ENCODE measurements around the gene OPN1MW3.
"Not testable (repeated sequence)": the region's sequence is repeated elsewhere in the genome, so short reads cannot be mapped to it uniquely, and the experiment has no call there.

OPN1MW3 gene

GRCh38 chrX:154257282-154257681 lies at the start of gene OPN1MW3:
Gene OPN1MW3, plus strand, starts transcription at chrX:154257582. Its CDS starts 38 bp downstream, at chrX:154257620.
- not testable (repeated sequence) for H3K27me3 ChIP-seq (ENCODE audit: control insufficient read depth, insufficient read depth, low read length); H3K9ac ChIP-seq (ENCODE audit: low read depth, low read length); H3K4me1 ChIP-seq (ENCODE audit: control insufficient read depth, insufficient read depth, low read length); H3K4me3 ChIP-seq (ENCODE audit: low read depth, low read length); H3K36me3 ChIP-seq (ENCODE audit: control insufficient read depth, insufficient read depth, low read length); H3K9me3 ChIP-seq (ENCODE audit: control insufficient read depth, insufficient read depth, low read length)

DNA sequence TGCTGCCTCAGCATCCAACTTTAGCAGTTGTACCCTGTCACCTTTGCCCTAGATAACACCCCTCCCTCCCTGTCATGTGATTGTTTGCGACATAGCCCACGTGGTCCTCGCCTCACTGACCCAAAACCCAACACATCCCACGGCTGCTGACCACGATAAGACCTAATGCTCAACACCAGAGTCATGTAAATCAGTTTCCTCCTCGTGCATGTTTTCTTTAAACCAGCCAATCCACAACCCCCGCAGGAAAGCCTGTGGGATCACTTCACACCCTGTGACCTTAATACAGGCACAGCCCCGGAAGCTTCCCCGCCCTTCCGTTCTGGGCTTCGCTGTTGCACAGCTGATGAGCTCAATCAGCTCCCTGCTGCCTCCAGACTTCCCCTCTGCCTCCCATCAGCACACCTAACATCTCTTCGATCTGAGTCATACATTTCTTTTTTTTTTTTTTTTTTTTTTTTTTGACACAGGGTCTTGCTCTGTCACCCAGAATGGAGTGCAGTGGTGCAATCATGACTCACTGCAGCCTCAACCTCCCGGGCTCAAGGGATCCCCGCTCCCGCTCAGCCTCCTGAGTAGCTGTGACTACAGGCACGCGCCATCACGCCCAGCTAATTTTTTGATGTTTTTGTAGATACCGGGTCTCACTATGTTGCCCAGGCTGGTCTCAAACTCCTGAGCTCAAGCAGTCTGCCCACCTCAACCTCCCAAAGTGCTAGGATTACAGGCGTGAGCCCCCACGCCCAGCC lies 47.5 kb upstream of the OPN1MW3 start:
- H3K36me3 ChIP-seq (ENCODE audit: control insufficient read depth, insufficient read depth, low read length); H3K9ac ChIP-seq (ENCODE audit: low read depth, low read length); H3K4me3 ChIP-seq (ENCODE audit: low read depth, low read length); H3K9me3 ChIP-seq (ENCODE audit: control insufficient read depth, insufficient read depth, low read length); H3K27me3 ChIP-seq (ENCODE audit: control insufficient read depth, insufficient read depth, low read length); H3K4me1 ChIP-seq (ENCODE audit: control insufficient read depth, insufficient read depth, low read length): not testable (repeated sequence)

DNA sequence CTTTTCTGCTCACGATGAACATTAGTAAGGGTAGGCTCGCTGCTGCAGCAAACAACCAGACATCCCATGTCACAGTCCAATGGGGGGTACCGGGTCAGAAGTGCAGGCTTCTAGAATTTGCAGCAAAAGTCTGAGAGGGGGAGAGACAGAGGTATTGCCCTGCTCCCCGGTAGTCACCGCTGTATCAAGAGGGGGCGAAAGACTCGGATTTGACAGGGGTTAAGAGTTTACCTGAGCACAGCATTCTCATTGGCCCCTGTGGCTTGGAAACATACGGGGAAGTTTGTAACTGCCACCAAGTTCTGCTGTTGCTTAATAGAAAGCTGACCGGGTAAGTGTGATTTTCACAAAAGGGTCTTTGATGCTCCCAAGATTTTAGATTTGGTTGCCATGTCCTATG lies 46.3 kb upstream of the OPN1MW3 start:
- H3K9ac ChIP-seq (ENCODE audit: low read depth, low read length); H3K4me1 ChIP-seq (ENCODE audit: control insufficient read depth, insufficient read depth, low read length); H3K9me3 ChIP-seq (ENCODE audit: control insufficient read depth, insufficient read depth, low read length); H3K27me3 ChIP-seq (ENCODE audit: control insufficient read depth, insufficient read depth, low read length); H3K4me3 ChIP-seq (ENCODE audit: low read depth, low read length); H3K36me3 ChIP-seq (ENCODE audit: control insufficient read depth, insufficient read depth, low read length): not testable (repeated sequence)

DNA sequence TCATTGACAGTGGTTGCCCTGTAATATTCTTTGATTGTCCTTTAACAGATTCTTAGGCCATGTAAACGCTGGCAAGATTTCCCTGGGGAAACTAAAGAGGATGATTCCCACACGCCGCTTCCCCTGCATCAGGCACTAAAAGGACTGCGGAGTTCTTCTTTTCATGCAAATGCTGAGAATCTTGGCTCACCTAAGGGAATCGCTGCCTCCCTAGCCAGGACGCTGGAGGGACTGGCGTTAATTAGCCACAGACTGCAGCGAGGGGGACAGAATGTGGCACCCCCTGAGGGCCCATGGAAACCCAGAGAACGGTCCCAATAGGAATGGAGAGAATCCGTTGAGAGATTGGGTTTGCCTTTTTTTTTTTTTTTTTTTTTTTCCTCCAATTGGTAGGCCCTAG lies 45.9 kb upstream of the OPN1MW3 start:
- H3K9ac ChIP-seq (ENCODE audit: low read depth, low read length); H3K4me3 ChIP-seq (ENCODE audit: low read depth, low read length); H3K4me1 ChIP-seq (ENCODE audit: control insufficient read depth, insufficient read depth, low read length); H3K9me3 ChIP-seq (ENCODE audit: control insufficient read depth, insufficient read depth, low read length); H3K36me3 ChIP-seq (ENCODE audit: control insufficient read depth, insufficient read depth, low read length); H3K27me3 ChIP-seq (ENCODE audit: control insufficient read depth, insufficient read depth, low read length): not testable (repeated sequence)

DNA sequence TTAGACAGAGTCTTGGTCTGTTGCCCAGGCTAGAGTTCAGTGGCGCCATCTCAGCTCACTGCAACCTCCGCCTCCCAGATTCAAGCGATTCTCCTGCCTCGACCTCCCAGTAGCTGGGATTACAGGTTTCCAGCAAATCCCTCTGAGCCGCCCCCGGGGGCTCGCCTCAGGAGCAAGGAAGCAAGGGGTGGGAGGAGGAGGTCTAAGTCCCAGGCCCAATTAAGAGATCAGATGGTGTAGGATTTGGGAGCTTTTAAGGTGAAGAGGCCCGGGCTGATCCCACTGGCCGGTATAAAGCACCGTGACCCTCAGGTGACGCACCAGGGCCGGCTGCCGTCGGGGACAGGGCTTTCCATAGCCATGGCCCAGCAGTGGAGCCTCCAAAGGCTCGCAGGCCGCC lies 37.9 kb upstream of the OPN1MW3 start, which contains the start of gene OPN1MW2:
TSS of gene OPN1MW2 (plus strand) at position 301 of the 400 bp plus-strand sequence. CDS start at position 361, 60 bp downstream.
- not testable (repeated sequence) for H3K4me1 ChIP-seq (ENCODE audit: control insufficient read depth, insufficient read depth, low read length); H3K27me3 ChIP-seq (ENCODE audit: control insufficient read depth, insufficient read depth, low read length); H3K4me3 ChIP-seq (ENCODE audit: low read depth, low read length); H3K9ac ChIP-seq (ENCODE audit: low read depth, low read length); H3K9me3 ChIP-seq (ENCODE audit: control insufficient read depth, insufficient read depth, low read length); H3K36me3 ChIP-seq (ENCODE audit: control insufficient read depth, insufficient read depth, low read length)

DNA sequence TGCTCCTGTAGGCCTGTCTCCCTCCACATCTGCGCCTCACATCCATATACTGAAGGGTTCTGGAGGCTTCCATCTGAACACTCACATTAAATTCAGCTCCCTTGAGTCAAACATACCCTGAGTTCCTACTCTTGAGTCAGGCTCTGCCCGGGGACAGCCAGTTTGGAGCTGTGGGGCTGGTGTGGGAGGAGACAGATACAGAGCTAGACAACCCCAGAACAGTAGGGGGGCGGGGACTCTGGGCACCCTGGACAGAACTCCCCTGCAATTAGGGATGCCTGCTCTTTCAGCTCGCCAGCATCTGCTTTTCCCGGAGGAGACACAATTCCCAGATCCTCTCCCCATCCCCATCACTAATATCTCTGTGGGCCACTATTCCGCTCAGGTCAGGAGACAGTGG lies 32.1 kb upstream of the OPN1MW3 start:
- not testable (repeated sequence) for H3K9me3 ChIP-seq (ENCODE audit: control insufficient read depth, insufficient read depth, low read length); H3K27me3 ChIP-seq (ENCODE audit: control insufficient read depth, insufficient read depth, low read length)

DNA sequence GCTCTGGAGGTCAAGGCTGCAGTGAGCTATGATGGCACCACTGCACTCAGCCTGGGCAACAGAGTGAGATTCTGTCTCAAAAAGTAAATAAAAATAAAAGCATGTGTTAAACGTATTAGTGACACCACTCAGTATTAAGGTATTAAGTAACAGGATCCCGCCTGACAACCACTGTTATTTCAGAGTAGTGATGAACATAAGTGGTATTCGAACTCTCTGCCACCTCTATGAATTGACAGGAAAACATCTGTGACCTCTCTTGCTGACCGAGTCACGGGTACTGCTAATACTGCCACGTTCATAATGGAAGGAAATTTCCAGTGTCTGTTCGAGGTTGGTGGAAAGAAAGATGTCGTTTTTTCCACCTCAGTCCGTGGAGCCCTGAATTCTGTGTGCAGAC lies 30.7 kb upstream of the OPN1MW3 start:
- H3K9me3 ChIP-seq (ENCODE audit: control insufficient read depth, insufficient read depth, low read length); H3K36me3 ChIP-seq (ENCODE audit: control insufficient read depth, insufficient read depth, low read length); H3K4me3 ChIP-seq (ENCODE audit: low read depth, low read length); H3K4me1 ChIP-seq (ENCODE audit: control insufficient read depth, insufficient read depth, low read length); H3K9ac ChIP-seq (ENCODE audit: low read depth, low read length); H3K27me3 ChIP-seq (ENCODE audit: control insufficient read depth, insufficient read depth, low read length): not testable (repeated sequence)

More for the DNA sequence above, 32.1 kb upstream of the OPN1MW3 start:
- H3K9ac ChIP-seq (ENCODE audit: low read depth, low read length); H3K36me3 ChIP-seq (ENCODE audit: control insufficient read depth, insufficient read depth, low read length); H3K4me1 ChIP-seq (ENCODE audit: control insufficient read depth, insufficient read depth, low read length); H3K4me3 ChIP-seq (ENCODE audit: low read depth, low read length): not testable (repeated sequence)

GRCh38 chrX:154231443-154231842 lies 25.9 kb upstream of the OPN1MW3 start:
- H3K4me1 ChIP-seq (ENCODE audit: control insufficient read depth, insufficient read depth, low read length); H3K27me3 ChIP-seq (ENCODE audit: control insufficient read depth, insufficient read depth, low read length); H3K36me3 ChIP-seq (ENCODE audit: control insufficient read depth, insufficient read depth, low read length); H3K9ac ChIP-seq (ENCODE audit: low read depth, low read length); H3K9me3 ChIP-seq (ENCODE audit: control insufficient read depth, insufficient read depth, low read length); H3K4me3 ChIP-seq (ENCODE audit: low read depth, low read length): not testable (repeated sequence)

DNA sequence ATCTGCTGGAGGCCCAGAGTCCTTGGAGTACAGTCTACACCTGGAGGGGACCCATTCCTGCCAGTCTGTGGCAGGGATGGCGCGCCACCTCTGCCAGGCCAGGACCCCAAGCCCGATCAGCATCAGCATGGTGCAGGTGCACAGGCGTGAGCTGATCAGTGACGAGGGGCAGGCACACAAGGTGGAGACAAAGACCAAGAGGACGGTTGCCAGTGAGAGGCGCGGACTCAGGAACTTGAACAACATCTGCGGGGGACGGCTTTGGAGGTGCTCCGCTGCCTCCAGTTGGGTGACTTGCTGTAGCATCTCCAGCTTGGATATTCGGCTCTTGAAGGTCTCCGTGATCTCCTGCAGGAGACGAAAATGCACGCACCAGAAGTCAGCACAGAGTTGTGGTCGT lies 23.8 kb upstream of the OPN1MW3 start:
- not testable (repeated sequence) for H3K36me3 ChIP-seq (ENCODE audit: control insufficient read depth, insufficient read depth, low read length); H3K27me3 ChIP-seq (ENCODE audit: control insufficient read depth, insufficient read depth, low read length); H3K9ac ChIP-seq (ENCODE audit: low read depth, low read length); H3K4me1 ChIP-seq (ENCODE audit: control insufficient read depth, insufficient read depth, low read length); H3K4me3 ChIP-seq (ENCODE audit: low read depth, low read length); H3K9me3 ChIP-seq (ENCODE audit: control insufficient read depth, insufficient read depth, low read length)

- H3K4me1 ChIP-seq (ENCODE audit: control insufficient read depth, insufficient read depth, low read length); H3K27me3 ChIP-seq (ENCODE audit: control insufficient read depth, insufficient read depth, low read length): not testable (repeated sequence)
Observed at GRCh38 chrX:154238939-154239559, 18.3 kb upstream of the OPN1MW3 start.

DNA sequence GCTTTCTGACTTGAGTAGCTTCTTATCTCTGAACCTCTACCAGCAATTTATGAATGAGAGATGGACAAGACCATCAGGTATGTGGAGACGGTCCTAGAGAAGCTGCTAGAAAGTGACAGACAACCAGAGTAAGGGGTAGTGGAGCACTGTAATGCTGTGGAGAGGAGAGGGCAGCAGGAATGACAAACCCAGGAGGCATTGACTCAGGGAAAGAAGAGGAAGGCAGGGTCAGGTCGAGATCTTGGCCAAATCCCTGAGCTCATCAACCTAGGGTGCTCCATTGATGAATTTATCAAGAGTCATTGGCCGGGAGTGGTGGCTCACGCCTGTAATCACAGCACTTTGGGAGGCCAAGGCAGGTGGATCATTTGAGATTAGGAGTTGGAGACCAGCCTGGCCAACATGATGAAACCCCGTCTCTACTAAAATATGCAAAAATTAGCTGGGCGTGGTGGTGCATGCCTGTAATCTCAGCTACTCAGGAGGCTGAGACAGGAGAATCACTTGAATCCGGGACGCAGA lies 17.3 kb upstream of the OPN1MW3 start:
- not testable (repeated sequence) for H3K9me3 ChIP-seq (ENCODE audit: control insufficient read depth, insufficient read depth, low read length); H3K36me3 ChIP-seq (ENCODE audit: control insufficient read depth, insufficient read depth, low read length); H3K9ac ChIP-seq (ENCODE audit: low read depth, low read length); H3K27me3 ChIP-seq (ENCODE audit: control insufficient read depth, insufficient read depth, low read length); H3K4me3 ChIP-seq (ENCODE audit: low read depth, low read length); H3K4me1 ChIP-seq (ENCODE audit: control insufficient read depth, insufficient read depth, low read length)

More at GRCh38 chrX:154238939-154239559, 18.3 kb upstream of the OPN1MW3 start:
- not testable (repeated sequence) for H3K9ac ChIP-seq (ENCODE audit: low read depth, low read length); H3K36me3 ChIP-seq (ENCODE audit: control insufficient read depth, insufficient read depth, low read length); H3K9me3 ChIP-seq (ENCODE audit: control insufficient read depth, insufficient read depth, low read length); H3K4me3 ChIP-seq (ENCODE audit: low read depth, low read length)

DNA sequence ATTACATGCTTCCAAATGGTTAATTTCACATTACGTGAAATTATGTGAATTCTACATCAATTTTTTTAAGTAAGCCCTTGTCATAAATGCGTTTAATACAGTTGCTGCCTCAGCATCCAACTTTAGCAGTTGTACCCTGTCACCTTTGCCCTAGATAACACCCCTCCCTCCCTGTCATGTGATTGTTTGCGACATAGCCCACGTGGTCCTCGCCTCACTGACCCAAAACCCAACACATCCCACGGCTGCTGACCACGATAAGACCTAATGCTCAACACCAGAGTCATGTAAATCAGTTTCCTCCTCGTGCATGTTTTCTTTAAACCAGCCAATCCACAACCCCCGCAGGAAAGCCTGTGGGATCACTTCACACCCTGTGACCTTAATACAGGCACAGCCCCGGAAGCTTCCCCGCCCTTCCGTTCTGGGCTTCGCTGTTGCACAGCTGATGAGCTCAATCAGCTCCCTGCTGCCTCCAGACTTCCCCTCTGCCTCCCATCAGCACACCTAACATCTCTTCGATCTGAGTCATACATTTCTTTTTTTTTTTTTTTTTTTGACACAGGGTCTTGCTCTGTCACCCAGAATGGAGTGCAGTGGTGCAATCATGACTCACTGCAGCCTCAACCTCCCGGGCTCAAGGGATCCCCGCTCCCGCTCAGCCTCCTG lies 9.9 kb upstream of the OPN1MW3 start:
- not testable (repeated sequence) for H3K4me1 ChIP-seq (ENCODE audit: control insufficient read depth, insufficient read depth, low read length); H3K9me3 ChIP-seq (ENCODE audit: control insufficient read depth, insufficient read depth, low read length); H3K27me3 ChIP-seq (ENCODE audit: control insufficient read depth, insufficient read depth, low read length); H3K9ac ChIP-seq (ENCODE audit: low read depth, low read length); H3K4me3 ChIP-seq (ENCODE audit: low read depth, low read length); H3K36me3 ChIP-seq (ENCODE audit: control insufficient read depth, insufficient read depth, low read length)

All from iPS-15b (cell line).